H1 (cell line): ENCODE results near the gene RGS14. TPM values are rescaled to one million over a fixed set of nuclear protein-coding genes. Genes with fewer than 3 reads are reported as not detected.

ENCODE experiments used
- HDAC6 ChIP-seq: IDR thresholded peaks from one replicate; pipeline ENCODE4 v1.7.1; 2012; ENCODE audit warnings: low read depth, mild to moderate bottlenecking, inconsistent platforms, low read length, moderate library complexity
- KDM1A ChIP-seq: fragments of 200-600, 300-600 bp; sonication (generic); IDR thresholded peaks from 2 replicates; pipeline ENCODE4 v1.7.1; 2016; ENCODE audit warnings: mild to moderate bottlenecking, low read length, borderline replicate concordance
- NANOG ChIP-seq: IDR thresholded peaks from 2 replicates; pipeline ENCODE4 v1.6.1; 2011; ENCODE audit warnings: low read length, low read depth, mild to moderate bottlenecking, inconsistent platforms; ENCODE audit not compliant: insufficient read depth, poor library complexity, severe bottlenecking
- polyA plus RNA-seq, 7 experiments: library from polyadenylated mRNA; depleted of rRNA in 3 of 7; stranded (reverse) in 5 of 7; unstranded in 2 of 7; fragments of >200 nt in 5 of 7; fragments of 200-250 nt in 2 of 7; gene quantifications; 1 replicate in 5 of 7; 2 replicates in 1 of 7; 4 replicates in 1 of 7; pipeline versions ENCODE4 v1.2.1 to v1.2.3, GENCODE V29; 2011 to 2013; ENCODE audit warnings: missing spikeins in 2 of 7, mixed read lengths in 2 of 7
- total RNA-seq: library from RNA; stranded (reverse); fragmentation: NEBNext Ultra II Directional; extraction: Animal tissue kit (Norgen Biotek cat#: 25700); gene quantifications from 2 replicates; pipeline ENCODE4 v1.2.1, GENCODE V29; 2021
- TF ChIP-seq, protein P1 (sequence below): fragments of 300-600 bp; sonication (generic); IDR thresholded peaks from 2 replicates; pipeline ENCODE4 v1.7.1; 2012; ENCODE audit warnings: low read length, moderate library complexity, mild to moderate bottlenecking, inconsistent platforms; ENCODE audit not compliant: insufficient replicate concordance

RGS14 gene
- total and polyA plus RNA-seq, 2 of the 8 experiments (the other 6 are each of a cell fraction or from before 2014, with no cell fraction given), result 24.4 to 46.1 TPM

- TF ChIP-seq, protein P1, sequence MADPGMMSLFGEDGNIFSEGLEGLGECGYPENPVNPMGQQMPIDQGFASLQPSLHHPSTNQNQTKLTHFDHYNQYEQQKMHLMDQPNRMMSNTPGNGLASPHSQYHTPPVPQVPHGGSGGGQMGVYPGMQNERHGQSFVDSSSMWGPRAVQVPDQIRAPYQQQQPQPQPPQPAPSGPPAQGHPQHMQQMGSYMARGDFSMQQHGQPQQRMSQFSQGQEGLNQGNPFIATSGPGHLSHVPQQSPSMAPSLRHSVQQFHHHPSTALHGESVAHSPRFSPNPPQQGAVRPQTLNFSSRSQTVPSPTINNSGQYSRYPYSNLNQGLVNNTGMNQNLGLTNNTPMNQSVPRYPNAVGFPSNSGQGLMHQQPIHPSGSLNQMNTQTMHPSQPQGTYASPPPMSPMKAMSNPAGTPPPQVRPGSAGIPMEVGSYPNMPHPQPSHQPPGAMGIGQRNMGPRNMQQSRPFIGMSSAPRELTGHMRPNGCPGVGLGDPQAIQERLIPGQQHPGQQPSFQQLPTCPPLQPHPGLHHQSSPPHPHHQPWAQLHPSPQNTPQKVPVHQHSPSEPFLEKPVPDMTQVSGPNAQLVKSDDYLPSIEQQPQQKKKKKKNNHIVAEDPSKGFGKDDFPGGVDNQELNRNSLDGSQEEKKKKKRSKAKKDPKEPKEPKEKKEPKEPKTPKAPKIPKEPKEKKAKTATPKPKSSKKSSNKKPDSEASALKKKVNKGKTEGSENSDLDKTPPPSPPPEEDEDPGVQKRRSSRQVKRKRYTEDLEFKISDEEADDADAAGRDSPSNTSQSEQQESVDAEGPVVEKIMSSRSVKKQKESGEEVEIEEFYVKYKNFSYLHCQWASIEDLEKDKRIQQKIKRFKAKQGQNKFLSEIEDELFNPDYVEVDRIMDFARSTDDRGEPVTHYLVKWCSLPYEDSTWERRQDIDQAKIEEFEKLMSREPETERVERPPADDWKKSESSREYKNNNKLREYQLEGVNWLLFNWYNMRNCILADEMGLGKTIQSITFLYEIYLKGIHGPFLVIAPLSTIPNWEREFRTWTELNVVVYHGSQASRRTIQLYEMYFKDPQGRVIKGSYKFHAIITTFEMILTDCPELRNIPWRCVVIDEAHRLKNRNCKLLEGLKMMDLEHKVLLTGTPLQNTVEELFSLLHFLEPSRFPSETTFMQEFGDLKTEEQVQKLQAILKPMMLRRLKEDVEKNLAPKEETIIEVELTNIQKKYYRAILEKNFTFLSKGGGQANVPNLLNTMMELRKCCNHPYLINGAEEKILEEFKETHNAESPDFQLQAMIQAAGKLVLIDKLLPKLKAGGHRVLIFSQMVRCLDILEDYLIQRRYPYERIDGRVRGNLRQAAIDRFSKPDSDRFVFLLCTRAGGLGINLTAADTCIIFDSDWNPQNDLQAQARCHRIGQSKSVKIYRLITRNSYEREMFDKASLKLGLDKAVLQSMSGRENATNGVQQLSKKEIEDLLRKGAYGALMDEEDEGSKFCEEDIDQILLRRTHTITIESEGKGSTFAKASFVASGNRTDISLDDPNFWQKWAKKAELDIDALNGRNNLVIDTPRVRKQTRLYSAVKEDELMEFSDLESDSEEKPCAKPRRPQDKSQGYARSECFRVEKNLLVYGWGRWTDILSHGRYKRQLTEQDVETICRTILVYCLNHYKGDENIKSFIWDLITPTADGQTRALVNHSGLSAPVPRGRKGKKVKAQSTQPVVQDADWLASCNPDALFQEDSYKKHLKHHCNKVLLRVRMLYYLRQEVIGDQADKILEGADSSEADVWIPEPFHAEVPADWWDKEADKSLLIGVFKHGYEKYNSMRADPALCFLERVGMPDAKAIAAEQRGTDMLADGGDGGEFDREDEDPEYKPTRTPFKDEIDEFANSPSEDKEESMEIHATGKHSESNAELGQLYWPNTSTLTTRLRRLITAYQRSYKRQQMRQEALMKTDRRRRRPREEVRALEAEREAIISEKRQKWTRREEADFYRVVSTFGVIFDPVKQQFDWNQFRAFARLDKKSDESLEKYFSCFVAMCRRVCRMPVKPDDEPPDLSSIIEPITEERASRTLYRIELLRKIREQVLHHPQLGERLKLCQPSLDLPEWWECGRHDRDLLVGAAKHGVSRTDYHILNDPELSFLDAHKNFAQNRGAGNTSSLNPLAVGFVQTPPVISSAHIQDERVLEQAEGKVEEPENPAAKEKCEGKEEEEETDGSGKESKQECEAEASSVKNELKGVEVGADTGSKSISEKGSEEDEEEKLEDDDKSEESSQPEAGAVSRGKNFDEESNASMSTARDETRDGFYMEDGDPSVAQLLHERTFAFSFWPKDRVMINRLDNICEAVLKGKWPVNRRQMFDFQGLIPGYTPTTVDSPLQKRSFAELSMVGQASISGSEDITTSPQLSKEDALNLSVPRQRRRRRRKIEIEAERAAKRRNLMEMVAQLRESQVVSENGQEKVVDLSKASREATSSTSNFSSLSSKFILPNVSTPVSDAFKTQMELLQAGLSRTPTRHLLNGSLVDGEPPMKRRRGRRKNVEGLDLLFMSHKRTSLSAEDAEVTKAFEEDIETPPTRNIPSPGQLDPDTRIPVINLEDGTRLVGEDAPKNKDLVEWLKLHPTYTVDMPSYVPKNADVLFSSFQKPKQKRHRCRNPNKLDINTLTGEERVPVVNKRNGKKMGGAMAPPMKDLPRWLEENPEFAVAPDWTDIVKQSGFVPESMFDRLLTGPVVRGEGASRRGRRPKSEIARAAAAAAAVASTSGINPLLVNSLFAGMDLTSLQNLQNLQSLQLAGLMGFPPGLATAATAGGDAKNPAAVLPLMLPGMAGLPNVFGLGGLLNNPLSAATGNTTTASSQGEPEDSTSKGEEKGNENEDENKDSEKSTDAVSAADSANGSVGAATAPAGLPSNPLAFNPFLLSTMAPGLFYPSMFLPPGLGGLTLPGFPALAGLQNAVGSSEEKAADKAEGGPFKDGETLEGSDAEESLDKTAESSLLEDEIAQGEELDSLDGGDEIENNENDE, result no peak
- TF ChIP-seq NANOG (no peak), HDAC6 (no peak), KDM1A (no peak)
Measured at GRCh38 chr5:177384134-177384533, 26.4 kb downstream of the RGS14 start, which contains the start of gene SLC34A1 (continued).
